H9 (cell line): ENCODE results near the gene UGT1A3. TPM values are rescaled to one million over a fixed set of nuclear protein-coding genes. Genes with fewer than 3 reads are reported as not detected.

Experiments
- DNase-seq: peaks from one replicate; pipeline ENCODE4 v3.0.0-alpha.2; 2017
- H2AFZ ChIP-seq: one replicate; pipeline ENCODE4 v1.6.1; 2013; ENCODE audit warnings: mild to moderate bottlenecking, low read length, control low read depth, moderate library complexity
- H2AK5ac ChIP-seq: 2 replicates; pipeline ENCODE4 v1.6.1; 2013; ENCODE audit warnings: low read length, control low read depth, mixed read lengths; ENCODE audit not compliant: insufficient read length
- H2BK120ac ChIP-seq: one replicate; pipeline ENCODE4 v1.6.1; 2013; ENCODE audit warnings: low read depth, mild to moderate bottlenecking, low read length, control low read depth, inconsistent platforms; ENCODE audit not compliant: poor library complexity, severe bottlenecking
- H2BK12ac ChIP-seq: 2 replicates; pipeline ENCODE4 v1.6.1; 2013; ENCODE audit warnings: low read length, control low read depth, mixed read lengths, low read depth; ENCODE audit not compliant: insufficient read length
- H2BK15ac ChIP-seq: 2 replicates; pipeline ENCODE4 v1.6.1; 2013; ENCODE audit warnings: low read depth, low read length, control low read depth
- H2BK20ac ChIP-seq: one replicate; pipeline ENCODE4 v1.6.1; 2013; ENCODE audit warnings: low read depth, mild to moderate bottlenecking, low read length, control low read depth, inconsistent platforms; ENCODE audit not compliant: poor library complexity, severe bottlenecking
- H2BK5ac ChIP-seq: 2 replicates; pipeline ENCODE4 v1.6.1; 2013; ENCODE audit warnings: low read length, control low read depth, mixed read lengths; ENCODE audit not compliant: insufficient read length
- H3K14ac ChIP-seq: 2 replicates; pipeline ENCODE4 v1.6.1; 2013; ENCODE audit warnings: low read length, control low read depth; ENCODE audit not compliant: insufficient read depth
- H3K18ac ChIP-seq: 2 replicates; pipeline ENCODE4 v1.6.1; 2013; ENCODE audit warnings: low read depth, mild to moderate bottlenecking, mixed read lengths, low read length, control low read depth; ENCODE audit not compliant: insufficient read length
- H3K23ac ChIP-seq: 2 replicates; pipeline ENCODE4 v1.6.1; 2013; ENCODE audit warnings: low read length, control low read depth, mixed read lengths, low read depth; ENCODE audit not compliant: insufficient read length
- H3K23me2 ChIP-seq: 2 replicates; pipeline ENCODE4 v1.6.1; 2013; ENCODE audit warnings: low read depth, mild to moderate bottlenecking, mixed read lengths, low read length, control low read depth; ENCODE audit not compliant: insufficient read length, poor library complexity, severe bottlenecking
- H3K27ac ChIP-seq: 2 replicates; pipeline ENCODE4 v1.5.1; 2013; ENCODE audit warnings: low read length, control low read depth, mixed read lengths, low read depth; ENCODE audit not compliant: insufficient read length
- H3K27me3 ChIP-seq: 2 replicates; pipeline ENCODE4 v1.6.1; 2013; ENCODE audit warnings: low read length, control low read depth, inconsistent platforms; ENCODE audit not compliant: insufficient read depth
- H3K4ac ChIP-seq: 2 replicates; pipeline ENCODE4 v1.6.1; 2013; ENCODE audit warnings: low read depth, mild to moderate bottlenecking, control low read depth, inconsistent platforms, low read length, moderate library complexity
- H3K4me1 ChIP-seq: 2 replicates; pipeline ENCODE4 v1.6.1; 2013; ENCODE audit warnings: low read length, control low read depth, inconsistent platforms; ENCODE audit not compliant: insufficient read depth
- H3K4me2 ChIP-seq: 2 replicates; pipeline ENCODE4 v1.6.1; 2013; ENCODE audit warnings: low read length, control low read depth, mixed read lengths; ENCODE audit not compliant: insufficient read length, insufficient read depth
- H3K56ac ChIP-seq: 2 replicates; pipeline ENCODE4 v1.6.1; 2013; ENCODE audit warnings: low read depth, mild to moderate bottlenecking, mixed read lengths, low read length, control low read depth; ENCODE audit not compliant: insufficient read length
- H3K79me1 ChIP-seq: 2 replicates; pipeline ENCODE4 v1.6.1; 2013; ENCODE audit warnings: low read depth, mild to moderate bottlenecking, moderate library complexity, low read length, control low read depth, inconsistent platforms; ENCODE audit not compliant: insufficient read depth, poor library complexity, severe bottlenecking
- H3K79me2 ChIP-seq: 2 replicates; pipeline ENCODE4 v1.6.1; 2013; ENCODE audit warnings: low read length, control low read depth, inconsistent platforms; ENCODE audit not compliant: insufficient read depth
- H3K9ac ChIP-seq: 2 replicates; pipeline ENCODE4 v1.6.1; 2013; ENCODE audit warnings: low read length, control low read depth, mixed read lengths; ENCODE audit not compliant: insufficient read length; ENCODE audit errors: extremely low read depth
- H3K9me3 ChIP-seq: one replicate; pipeline ENCODE4 v1.6.1; 2013; ENCODE audit warnings: low read depth, low read length, inconsistent platforms; ENCODE audit not compliant: control insufficient read depth
- H3T11ph ChIP-seq: one replicate; pipeline ENCODE4 v1.6.1; 2013; ENCODE audit warnings: mild to moderate bottlenecking, low read length, control low read depth, inconsistent platforms
- H4K20me1 ChIP-seq: one replicate; pipeline ENCODE4 v1.6.1; 2013; ENCODE audit not compliant: control insufficient read depth, insufficient read length, insufficient read depth
- H4K5ac ChIP-seq: 2 replicates; pipeline ENCODE4 v1.6.1; 2013; ENCODE audit warnings: low read depth, mild to moderate bottlenecking, mixed read lengths, low read length, control low read depth; ENCODE audit not compliant: insufficient read length
- H4K8ac ChIP-seq: replicated peaks from 2 replicates; pipeline ENCODE4 v1.6.1; 2013; ENCODE audit warnings: low read length, control low read depth, mixed read lengths, low read depth; ENCODE audit not compliant: insufficient read length
- H4K91ac ChIP-seq: 2 replicates; pipeline ENCODE4 v1.6.1; 2013; ENCODE audit warnings: low read depth, mild to moderate bottlenecking, moderate library complexity, mixed read lengths, low read length, control low read depth; ENCODE audit not compliant: insufficient read length
- H3K27ac Mint-ChIP-seq, 3 experiments: 2 replicates in 2 of 3; 3 replicates in 1 of 3; pipeline ENCODE4 v1.8.0; 2020 to 2021; ENCODE audit warnings: mixed read lengths in 3 of 3, mild to moderate bottlenecking in 1 of 3, moderate library complexity in 1 of 3
- H3K27me3 Mint-ChIP-seq: 2 replicates; pipeline ENCODE4 v1.8.0; 2021; ENCODE audit warnings: low read depth, mild to moderate bottlenecking, moderate library complexity, mixed read lengths
- H3K36me3 Mint-ChIP-seq, 3 experiments: 2 replicates in 2 of 3; 3 replicates in 1 of 3; pipeline ENCODE4 v1.8.0; 2020 to 2021; ENCODE audit warnings: low read depth in 3 of 3, mixed read lengths in 3 of 3; ENCODE audit not compliant: insufficient read depth in 1 of 3
- H3K4me1 Mint-ChIP-seq, 2 experiments: 2 replicates each; pipeline ENCODE4 v1.8.0; 2020; ENCODE audit warnings: mixed read lengths in 2 of 2
- H3K4me3 Mint-ChIP-seq, 2 experiments: 2 replicates in 1 of 2; 3 replicates in 1 of 2; pipeline ENCODE4 v1.8.0; 2020 to 2021; ENCODE audit warnings: mild to moderate bottlenecking in 2 of 2, mixed read lengths in 2 of 2, moderate library complexity in 1 of 2
- H3K9me3 Mint-ChIP-seq, 2 experiments: 2 replicates in 1 of 2; 3 replicates in 1 of 2; pipeline ENCODE4 v1.8.0; 2020; ENCODE audit warnings: mild to moderate bottlenecking in 2 of 2, mixed read lengths in 2 of 2, moderate library complexity in 1 of 2
- CTCF ChIP-seq: fragments of 200-600 bp; sonication (generic); conservative IDR thresholded peaks from 3 replicates; pipeline ENCODE4 v1.8.0; 2021; ENCODE audit warnings: antibody characterized with exemption, mild to moderate bottlenecking
- WGBS: extraction: QIAGEN DNeasy Blood & Tissue Kit; methylation state at CpG from one replicate; pipeline ENCODE4 v1.1.7; 2013; ENCODE audit warnings: missing lambda C conversion rate, low lambda C conversion rate, mixed read lengths; ENCODE audit not compliant: insufficient read length; ENCODE audit errors: extremely low coverage; 5-methylcytosine and 5-hydroxymethylcytosine counted together
- total RNA-seq: library from RNA; stranded (reverse); gene quantifications from 2 replicates; pipeline ENCODE4 v1.2.1, GENCODE V29; 2021

Gene UGT1A3
- total RNA-seq, 1 experiment from 2014 or later: not detected

GRCh38 chr2:233691443-233692433, 37.1 kb upstream of the UGT1A3 start:
- WGBS: no CpG with 5 or more reads among the region's 11 CpGs
- no peaks in the 10 kb centered on the region for H3K79me1 ChIP-seq
- H3K9me3 ChIP-seq: no peaks in the 10 kb centered on the region
- no peaks in the 10 kb centered on the region for H4K20me1 ChIP-seq
- no peak for DNase-seq
- no peaks in the 10 kb centered on the region for H3K27me3 ChIP-seq
- Mint-ChIP-seq H3K27me3 (no peaks in the 10 kb centered on the region; the same call in 1 of the 2 replicates), H3K36me3 (no peaks in the 10 kb centered on the region; a peak in 2 of 7 replicates), H3K4me1 (peaks cover 24 to 29% of the 10 kb centered on the region in 2 experiments), H3K27ac (peak overlapping the region in 1 of 3 experiments; percentile 54; a peak in 1 of 7 replicates), H3K4me3 (no peak overlapping the region), H3K9me3 (no peaks in the 10 kb centered on the region; a peak in 2 of 5 replicates)
- H3K9ac ChIP-seq: no peak overlapping the region
- H3T11ph ChIP-seq: no peak overlapping the region
- no peaks in the 10 kb centered on the region for H3K79me2 ChIP-seq
- H3K27ac ChIP-seq: no peak overlapping the region
- no peak overlapping the region for H2AK5ac ChIP-seq
- no peak overlapping the region for H2BK20ac ChIP-seq
- no peak overlapping the region for H2BK120ac ChIP-seq
- peak overlapping the region; percentile 17 for H2BK12ac ChIP-seq
- no peak overlapping the region for H2BK5ac ChIP-seq
- H3K4me1 ChIP-seq: peaks cover 3% of the 10 kb centered on the region; the same call in 1 of the 2 replicates
- no peak overlapping the region for H3K56ac ChIP-seq
- no peak overlapping the region for H3K4ac ChIP-seq
- H2AFZ ChIP-seq: no peak overlapping the region
- no peak overlapping the region for H4K5ac ChIP-seq
- H3K23me2 ChIP-seq: no peaks in the 10 kb centered on the region
- no peak overlapping the region for H2BK15ac ChIP-seq
- H4K91ac ChIP-seq: no peak overlapping the region
- H3K14ac ChIP-seq: no peak overlapping the region
- H3K4me2 ChIP-seq: no peak overlapping the region
- peak overlapping the region; percentile 53 for H3K18ac ChIP-seq
- no peak for TF ChIP-seq CTCF
- H3K23ac ChIP-seq: no peak overlapping the region
- H4K8ac ChIP-seq: no peak overlapping the region
